Activated CD8-positive, alpha-beta memory T cell treated with anti-CD3 and anti-CD28 coated beads for 48 hours (primary cell): ENCODE measurements around the gene CYP2W1.

Experiments
- DNase-seq, 3 experiments: peaks; one replicate each; pipeline ENCODE4 v3.0.0-alpha.2; 2020; ENCODE audit warnings: low read depth in 2 of 3, low spot score in 2 of 3

CYP2W1 gene

DNA sequence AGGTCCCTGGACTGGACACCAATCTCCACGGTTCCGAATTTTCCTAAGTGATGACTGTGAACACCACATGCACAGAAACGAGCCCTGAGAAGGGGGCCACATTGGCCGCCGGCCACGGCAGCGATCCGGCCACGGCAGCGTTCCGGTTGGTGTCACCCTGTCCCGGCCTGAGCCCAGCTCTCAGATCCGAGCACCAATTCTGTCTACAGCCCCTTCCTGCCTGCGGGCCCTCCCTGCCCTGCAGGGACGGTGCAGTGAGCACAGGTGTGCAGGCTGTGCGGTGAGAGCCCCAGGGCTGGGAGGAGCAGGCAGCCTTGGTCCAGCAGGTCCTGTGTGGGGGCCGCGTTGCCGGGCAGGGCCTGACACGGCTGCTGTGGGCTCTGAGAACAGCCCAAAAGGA is 31.7 kb downstream of the CYP2W1 start:
- DNase-seq, result no peak

DNA sequence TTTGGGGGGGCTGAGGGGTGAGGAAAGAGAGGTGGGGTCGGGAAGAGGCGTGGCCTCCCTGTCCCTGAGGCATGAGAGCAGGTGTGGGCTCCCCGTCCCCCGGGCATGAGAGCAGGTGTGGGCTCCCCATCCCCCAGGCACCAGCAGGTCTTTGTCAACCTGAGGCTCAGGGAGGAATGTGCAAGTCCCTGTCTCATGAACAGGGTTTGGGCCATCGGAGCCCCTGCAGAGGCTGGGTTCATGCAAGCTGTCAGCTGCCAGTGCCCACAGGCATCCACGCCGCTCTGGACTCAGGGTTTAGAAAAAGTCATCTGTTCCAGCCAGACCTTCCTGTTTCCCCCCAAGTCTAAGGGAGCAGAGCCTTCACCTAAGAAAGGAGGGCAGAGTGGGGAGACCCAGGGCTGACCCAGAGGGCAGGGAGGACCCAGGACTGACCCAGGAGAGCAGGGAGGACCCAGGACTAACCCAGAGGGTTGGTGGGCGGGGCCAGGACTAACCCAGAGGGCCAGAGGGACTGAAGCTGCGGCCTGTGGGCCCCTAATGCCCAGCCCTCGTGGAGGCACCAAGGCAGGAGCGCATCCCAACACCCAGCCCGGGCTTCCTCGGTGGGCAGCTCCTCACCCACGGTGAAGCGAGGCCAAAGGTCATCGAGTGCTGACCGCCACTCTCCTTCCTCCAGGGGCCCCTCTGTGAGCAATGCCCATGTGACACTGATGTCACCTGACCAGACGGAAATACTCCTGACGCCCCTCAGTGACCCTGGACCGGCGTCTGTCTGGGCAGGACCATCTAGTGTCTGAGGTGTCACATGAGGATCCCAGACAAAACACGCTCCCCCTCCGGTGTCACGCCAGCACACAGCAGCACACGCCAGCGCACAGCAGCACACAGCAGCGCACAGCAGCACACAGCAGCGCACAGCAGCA is 32.5 kb downstream of the CYP2W1 start:
- no peak for DNase-seq

DNA sequence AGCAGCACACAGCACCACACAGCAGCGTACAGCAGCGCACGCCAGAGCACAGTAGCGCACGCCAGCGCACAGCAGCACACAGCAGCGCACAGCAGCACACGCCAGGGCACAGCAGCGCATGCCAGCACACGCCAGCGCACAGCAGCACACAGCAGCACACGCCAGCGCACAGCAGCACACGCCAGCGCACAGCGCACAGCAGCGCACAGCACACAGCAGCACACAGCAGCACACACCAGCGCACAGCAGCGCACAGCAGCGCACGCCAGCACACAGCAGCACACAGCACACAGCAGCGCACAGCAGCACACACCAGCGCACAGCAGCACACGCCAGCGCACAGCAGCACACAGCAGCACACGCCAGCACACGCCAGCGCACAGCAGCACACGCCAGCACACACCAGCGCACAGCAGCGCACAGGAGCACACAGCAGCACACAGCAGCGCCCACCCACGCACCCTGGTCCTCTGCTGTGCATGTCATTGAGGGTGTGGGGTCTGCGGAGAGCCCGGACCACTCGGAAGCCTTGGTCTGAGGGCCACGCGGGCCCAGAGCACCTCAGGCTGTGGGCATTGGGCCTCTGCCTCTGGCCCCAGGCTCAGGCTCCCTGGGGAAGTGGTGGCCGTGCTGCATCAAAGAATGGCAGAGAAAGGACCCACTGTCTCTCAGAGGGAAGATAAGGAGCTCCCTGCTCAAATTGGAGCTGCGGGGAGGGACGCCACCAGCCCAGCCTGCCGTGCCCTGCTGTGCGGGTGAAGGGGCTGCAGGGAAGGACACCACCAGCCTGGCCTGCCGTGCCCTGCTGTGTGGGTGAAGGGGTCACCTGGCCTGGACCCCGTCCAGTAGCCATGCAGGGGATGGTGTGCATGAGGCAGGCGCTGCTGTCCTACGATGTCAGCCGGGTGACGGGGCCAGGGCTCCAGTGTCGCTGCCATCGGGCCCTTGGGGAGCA is 33.9 kb downstream of the CYP2W1 start:
- DNase-seq, result no peak

DNA sequence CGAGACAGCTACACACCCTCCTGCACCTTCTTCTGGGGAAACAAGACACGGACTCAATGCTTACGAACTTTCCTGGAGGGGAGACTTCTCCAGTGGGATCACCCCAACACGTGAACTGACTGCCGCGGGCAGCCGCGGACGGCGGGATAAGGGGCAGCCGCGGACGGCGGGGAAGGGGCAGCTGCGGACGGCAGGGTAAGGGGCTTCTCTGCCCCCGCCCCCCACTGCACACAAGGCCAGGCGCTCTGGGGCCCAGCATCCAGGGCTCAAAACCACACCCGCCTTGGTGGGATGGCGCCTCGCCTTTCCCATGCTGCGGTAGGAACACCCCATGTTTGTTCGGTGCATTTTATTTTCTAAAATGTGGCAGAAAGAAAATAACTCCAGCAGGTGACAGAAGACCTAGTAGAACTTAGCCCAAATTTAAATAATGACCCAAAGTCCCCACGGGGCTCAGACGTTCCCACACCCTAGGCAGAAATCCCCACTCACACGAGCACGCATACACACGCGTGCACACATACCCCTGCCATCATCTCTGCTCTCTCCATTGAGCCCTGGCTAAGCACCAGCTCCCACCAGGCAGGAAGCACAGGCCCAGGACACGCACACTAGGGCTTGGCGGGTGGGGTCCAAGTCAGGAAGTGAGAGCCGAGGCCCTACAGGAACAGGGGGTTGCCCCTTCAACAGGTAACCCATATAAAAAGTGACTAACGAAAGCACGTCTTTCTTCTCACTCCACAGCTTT is 34.8 kb downstream of the CYP2W1 start:
- no peak for DNase-seq

DNA sequence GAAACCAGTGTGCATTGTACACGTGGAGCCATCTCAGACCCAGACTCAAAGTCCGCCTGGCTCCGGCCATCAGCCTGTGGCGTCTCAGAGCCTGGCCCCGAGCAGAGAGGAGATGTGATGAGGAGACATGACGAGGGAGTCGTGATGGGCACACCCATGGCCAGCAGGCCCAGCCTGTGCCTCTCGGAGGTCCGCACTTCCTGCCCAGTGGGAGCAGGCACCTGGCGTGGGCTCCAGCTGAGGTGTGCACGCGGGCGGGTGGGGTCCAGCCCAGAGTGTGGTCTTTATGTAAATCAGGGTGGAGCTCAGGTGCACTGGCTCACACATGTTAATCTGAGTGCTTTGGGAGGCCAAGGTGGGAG is 35.3 kb downstream of the CYP2W1 start:
- DNase-seq, result no peak

DNA sequence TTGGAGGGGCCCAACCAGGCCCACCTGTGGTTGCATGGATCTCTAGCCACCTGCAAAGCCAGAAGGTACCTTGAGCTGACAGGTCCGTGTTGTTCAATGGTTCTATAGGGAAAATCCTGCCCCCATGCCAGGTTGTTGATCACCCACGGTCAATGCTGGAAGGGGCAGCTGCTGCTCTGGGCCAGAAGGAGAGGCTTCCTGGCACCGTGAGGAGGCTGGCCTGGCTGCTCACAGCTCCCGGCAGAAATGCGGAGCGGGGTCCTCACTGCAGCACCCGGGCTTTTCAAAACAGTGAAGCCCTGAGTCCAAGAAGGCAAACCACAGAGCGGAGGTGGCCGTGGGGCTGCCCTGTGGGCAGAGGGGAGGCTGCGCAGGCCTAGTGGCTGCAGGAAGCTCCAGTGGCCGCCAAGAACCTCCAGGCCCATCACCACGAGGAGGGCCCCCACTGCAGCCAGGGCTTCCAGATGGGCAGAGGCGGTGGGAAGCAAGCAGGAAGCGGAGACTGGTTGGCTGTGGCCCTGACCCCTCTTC is 36.3 kb downstream of the CYP2W1 start:
- no peak for DNase-seq

DNA sequence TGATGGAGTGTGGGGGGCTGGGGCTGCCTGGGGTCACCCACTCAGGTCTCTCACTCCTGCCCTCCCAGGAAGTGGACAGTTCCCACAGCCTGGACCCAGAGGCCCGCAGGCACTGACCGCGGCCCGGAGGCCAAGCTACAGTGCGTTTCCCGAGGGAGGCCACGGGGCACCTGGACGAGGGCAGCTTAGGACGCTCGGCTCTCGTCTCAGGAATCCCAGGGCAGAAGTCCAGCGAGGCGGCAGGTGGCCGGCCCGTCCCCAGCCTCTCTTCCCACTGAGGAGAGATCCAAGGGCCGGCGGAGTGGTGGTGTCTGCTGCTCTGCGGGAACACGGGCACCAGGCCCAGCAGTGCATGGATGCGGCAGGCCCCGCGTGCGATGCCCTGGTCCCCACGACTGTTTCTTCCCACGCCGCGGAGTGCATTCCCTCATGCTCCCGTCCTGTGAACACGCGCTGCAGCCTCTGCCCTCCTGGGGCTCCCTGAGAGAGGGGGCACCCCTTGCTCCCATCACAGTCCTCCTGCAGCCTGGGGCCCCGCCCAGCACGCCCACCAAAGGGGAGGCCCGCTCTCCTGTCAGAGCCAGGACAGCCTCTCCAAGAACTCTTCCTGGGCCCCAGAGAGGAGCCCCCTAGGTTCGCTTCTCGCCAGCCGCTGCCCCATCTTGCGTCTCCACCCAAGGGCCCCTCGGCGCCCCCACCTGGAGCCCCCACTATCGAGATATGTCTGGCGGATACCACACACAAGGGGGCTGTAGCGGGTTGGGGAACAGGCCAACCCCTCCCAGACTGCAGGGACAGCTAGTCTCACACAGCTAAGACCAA is 37.0 kb downstream of the CYP2W1 start:
- DNase-seq, result no peak

DNA sequence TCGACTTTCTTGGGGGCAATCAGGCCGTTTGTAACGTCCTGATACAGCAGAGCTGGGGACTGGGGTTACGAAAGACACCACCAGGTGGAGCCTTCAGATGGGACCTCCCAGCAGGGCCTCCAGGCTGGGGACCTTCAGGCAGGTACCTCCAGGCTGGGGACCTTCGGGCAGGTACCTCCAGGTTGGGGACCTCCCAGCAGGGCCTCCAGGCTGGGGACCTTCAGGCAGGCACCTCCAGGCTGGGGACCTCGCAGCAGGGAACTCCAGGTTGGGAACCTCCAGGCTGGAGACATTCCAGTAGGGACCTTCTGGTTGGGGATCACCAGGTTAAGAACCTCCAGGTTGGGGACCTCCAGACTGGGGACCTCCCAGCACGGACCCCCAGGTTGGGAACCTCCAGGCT is 37.9 kb downstream of the CYP2W1 start:
- DNase-seq, result no peak

DNA sequence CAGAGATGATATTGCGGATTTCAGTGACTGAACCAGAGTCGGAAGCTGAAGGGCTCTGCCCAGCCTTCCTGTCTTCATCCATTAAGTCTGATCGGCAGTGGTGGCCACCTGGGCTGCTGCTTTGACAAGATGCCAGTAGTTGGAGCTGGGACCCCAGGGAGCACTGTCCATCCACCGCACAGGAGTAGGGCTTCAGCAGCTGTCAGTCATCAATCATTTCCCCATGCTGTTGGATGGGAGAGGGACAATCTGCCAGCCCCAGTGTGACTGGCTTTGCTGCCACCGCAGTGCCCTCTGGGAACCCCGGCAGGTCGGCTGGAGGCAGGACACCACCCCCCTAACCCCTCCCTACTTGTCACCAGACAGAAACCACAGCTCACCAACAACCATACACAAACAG is 38.4 kb downstream of the CYP2W1 start:
- no peak for DNase-seq

DNA sequence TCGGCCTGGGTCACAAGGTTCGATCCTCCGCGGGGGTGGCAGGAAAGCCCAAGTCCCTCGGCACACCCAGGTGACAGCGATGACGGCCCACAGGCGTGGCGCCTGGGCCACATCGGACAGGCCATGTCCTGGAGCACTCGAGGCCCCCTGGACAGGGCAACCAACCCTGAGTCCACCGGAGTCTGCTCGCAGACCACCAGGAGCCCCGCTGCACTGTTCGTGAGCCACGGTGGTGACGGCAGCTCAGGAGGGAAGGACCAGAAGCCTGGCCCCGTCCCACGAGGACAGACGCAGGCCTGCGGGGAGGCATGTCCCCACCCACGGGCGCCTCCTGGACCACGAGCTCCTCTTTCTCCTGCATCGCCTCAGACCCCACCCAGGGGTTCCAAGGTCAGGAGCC is 39.0 kb downstream of the CYP2W1 start:
- DNase-seq, result no peak

DNA sequence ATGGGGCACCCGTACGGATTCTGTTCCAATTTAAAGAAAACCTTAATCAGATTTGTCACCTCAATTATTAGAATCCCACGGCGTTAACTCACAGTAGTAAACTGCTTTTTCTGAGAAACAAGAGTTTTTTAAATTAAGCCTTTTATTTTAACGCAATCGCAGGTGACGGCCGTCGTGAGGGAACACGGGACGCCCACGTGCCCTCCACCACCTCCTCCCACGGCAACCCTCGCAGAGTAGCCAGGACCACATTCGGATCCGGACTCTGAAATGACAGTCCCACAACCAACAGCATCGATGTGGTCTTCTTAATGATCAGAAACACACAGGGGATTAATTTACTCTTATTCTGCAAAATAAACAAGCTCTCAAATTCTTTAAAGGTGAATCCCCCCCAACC is 39.4 kb downstream of the CYP2W1 start:
- DNase-seq, result no peak

DNA sequence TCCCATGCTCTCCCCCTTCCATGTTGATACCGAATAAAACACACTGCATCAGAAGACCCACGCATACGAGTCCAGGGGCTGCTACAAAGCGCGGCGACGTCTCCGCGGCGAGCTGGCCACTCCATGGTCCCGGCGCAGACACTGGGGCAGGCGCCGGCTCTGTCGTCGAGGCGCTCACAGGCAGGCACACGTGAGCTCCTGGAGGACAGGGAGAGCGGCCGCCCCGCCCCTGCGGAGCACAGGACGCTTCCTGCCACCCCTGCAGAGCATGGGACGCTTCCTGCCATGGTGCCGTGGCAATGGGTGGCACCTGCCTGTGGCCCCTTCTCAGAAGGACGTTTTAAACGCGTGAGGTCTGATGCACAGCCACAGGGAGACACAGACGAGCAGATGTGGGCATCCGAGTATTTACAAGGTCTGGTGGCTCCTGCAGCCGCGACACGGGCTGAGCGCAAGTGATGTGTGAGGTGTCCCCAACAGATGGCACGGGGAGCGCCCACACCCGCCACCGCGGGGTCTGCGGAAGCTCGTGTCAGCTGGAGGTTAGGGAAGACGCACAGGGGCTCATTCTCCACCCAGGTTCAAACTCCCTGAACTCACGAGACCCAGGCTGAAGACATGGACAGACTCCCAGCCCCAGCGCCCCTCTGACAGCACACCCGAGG is 40.0 kb downstream of the CYP2W1 start:
- no peak for DNase-seq

DNA sequence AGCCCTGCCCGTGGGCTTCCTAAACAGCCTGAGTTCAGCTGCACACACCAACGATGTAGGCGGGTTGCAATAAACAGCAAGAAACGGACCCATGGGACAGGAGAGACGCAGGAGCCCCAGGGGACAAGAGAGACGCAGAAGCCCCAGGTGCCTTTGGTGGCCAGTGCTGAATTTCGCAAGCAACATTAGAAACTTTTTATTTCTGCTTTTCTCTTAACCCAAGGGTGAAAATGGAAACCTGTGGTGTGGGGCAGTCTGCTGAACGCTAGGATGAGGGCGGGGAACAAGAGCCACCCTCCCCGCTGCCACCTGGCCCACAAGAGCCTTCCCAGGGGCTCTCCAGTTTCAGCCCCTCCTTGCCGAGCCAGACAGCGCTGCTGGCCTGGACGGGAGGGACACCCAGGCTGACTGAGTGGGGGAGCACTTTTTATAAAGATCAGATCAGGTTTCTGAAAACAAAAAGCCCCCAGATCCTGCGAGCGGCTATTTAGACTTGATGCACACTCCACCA is 41.4 kb downstream of the CYP2W1 start:
- no peak for DNase-seq

DNA sequence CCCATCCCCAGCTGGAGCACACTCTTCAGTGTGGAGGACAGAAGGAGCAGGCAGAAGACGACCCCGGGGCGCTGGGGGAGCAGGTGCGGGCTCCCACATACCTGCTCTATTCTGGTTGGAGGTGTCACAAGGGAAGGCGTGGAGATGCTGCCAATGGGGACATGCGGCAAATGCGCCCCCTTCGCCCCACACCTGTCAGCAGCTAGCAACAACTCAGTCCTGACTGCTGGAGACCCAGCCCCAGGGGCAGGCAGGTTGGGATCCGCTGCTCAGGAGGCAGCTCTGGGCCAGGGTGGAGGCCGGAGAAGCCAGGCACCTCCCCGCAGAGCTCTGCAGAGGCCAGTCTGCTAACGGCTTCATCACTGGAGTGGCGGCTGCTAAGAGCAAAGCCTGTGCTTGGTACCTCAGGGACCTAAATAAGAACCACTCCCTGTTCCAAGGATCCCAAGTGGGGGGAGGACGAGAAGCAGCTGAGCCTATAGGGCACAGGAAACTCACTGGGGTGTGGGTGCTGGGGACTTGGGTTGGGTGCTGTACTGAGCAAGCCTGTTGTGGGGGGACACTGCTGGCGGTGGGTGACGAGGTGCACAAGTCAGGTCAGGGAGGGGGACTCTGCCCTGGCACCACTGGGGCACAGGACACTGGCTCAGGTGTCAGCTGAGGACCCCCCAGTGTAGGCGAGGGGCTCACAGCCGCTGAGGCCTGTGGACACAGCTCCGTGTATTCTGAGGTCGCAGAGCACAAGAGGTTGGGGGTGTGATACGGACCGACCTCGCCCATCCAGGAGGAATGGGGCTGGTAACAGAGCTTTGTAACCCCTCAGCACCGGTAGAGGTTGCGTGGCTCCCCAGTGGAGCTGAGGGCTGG is 42.1 kb downstream of the CYP2W1 start:
- DNase-seq, result no peak

DNA sequence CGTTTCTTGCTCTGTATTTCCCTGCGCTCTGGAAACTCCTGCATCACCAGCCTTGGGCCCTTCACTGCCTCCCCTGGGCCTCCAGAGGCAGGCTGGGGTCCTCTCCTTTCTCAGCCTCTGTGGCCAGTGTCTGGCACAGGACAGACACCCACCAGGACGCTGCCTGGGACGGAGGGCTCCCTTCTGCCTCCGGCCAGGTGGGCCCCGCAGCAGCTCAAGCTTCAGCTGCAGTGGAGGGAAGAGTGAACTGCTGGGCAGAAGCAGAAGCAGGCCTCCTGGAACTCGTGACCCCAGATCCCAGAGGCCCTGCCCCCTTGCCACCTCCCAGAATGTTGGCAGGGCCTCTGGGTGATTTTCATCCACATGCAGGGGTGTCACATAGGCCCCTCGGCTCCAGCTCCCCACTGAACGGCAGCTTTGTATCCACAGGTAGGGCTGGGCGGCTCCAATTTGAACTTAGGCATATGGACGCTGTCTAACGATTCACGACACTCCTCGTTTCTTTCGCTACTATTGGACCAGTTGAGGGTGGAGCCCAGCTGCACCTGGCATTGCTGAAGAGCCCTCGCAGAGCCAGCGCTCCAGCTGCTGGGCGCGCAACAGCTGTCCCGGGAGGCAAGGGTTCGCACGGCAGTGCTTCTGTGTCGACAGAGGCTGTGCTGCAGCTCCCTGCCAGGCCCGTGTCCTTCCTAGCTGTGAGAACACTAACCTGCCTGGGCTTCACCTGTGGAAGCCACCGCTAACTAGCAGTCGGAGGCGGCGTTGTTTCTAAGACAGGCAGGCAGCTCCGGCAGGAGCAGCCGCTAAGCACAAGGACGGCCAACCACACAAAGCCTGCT is 43.0 kb downstream of the CYP2W1 start:
- no peak for DNase-seq

DNA sequence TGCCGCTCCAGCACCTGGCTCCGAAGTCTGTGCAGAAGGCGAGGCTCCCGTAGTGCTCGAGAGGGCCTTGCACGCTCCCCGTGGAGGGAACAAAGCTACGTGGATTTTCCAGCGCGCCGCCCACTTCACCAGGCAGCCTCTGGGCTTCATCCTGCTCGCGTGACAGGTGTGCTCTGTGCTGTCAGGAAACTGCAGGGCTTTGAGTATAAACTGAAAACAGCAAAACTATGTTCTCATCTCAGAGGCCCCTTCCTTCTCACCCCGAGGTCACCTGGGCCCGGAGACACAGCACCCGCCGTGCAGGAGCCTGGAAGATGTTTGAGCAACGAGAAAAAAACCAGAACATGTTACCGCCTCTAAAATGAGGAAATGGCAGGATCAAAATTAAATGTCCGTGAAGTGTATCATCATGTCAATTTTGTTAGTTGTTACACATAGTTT is 43.8 kb downstream of the CYP2W1 start:
- no peak for DNase-seq

DNA sequence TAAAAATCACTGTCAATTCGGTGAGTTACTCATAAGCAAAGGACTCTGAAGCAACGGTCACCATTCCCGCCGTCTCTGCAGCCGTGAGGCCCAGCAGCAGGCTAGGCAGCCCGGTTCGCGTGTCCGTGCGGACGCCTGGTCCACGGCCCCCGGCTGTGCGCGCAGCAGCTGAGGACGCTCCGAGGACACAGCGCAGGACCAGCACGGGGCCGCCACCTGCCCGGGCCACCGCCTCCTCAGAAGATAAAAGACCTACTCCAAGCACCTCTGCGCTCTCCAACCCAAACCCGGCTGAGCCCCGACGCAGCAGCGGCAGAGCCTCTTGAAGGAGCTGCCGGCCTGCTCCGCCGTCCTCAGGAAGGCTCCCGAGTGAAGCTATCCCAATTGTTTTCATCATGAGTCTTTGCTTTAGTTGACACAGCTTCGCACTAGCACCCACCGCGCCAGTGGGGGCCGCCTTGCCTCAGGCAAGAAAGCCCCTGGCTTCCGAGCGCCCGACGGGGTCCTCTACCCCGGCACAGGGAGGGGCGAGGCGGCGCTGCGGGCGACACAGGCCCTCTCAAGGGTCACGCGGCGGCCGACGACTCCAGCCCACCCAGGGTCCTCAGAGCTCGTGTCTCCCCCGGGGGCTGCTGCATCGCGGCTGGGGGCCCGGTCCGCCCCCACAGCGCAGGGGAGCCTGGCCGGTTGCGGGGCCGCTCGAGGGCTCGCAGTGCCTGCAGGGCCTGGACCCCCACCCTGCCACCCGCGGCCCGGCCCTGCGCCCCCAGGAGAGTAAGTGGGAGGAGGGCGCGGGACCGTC is 44.5 kb downstream of the CYP2W1 start:
- DNase-seq, result no peak
